Activated naive CD8-positive, alpha-beta T cell treated with anti-CD3 and anti-CD28 coated beads, Interleukin-2, amount 50 U/mL, for 16 hours (primary cell): Measurements from ENCODE around the gene KCTD5.

Source experiments
- DNase-seq: peaks from one replicate; pipeline ENCODE4 v3.0.0-alpha.2; 2020; ENCODE audit warnings: low read depth, low spot score

KCTD5 gene

DNA sequence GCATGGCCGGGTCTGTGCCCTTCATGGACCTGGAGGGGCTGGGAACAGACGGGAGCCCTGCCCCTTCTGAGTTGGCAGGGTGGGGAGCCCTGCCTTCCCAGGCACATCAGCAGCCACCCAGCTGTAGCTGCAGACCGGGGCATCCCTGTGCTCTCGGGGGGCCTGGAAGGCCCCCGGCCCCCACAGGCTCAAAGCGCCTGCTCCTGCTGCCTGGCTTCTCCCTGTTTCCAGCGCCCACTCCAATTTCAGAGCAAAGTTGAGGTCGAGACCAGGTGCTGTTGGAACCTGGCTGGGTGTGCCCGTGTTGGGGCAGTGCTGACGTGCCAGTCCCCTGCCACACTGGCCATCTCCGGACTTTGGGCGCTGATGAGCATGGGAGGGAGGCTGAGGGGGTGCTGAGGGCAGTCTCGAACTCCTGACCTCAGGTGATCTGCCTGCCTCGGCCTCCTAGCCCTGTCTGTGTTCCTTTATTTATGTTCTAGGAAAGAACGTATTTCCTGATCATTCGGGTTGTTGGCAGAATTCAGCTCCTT, 42.6 kb downstream of the KCTD5 start:
- no peak for DNase-seq

DNA sequence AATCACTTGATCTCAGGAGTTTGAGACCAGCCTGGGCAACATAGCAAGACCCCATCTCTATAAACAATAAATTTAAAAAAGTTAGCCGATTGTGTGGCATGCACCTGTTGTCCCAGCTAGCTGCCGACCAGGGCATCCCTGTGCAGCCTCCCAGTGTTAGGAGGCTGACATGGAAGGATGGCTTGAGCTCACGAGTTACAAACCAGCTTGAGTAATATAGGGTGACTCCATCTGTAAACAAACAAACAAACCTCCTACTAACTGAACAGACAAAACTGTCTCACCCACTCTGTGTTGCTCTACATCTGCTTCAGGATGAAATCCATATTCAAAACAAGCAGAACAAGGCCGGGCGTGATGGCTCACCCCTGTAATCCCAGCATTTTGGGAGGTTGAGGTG, 44.6 kb downstream of the KCTD5 start:
- DNase-seq = no peak

DNA sequence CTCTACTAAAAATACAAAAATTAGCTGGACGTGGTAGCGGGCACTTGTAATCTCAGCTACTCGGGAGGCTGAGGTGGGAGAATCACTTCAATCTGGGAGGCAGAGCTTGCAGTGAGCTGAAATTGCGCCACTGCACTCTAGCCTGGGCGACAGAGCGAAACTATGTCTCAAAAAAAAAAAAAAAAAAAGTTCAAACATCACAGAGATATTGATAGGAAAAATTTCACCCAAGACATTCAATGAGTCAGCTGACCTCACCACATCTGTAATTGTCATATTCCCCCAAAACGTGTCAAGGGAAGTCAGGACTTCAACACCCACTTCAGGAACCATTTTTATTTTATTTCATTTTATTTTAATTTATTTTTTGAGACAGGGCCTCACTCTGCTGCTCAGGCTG, 45.7 kb downstream of the KCTD5 start:
- no peak for DNase-seq

DNA sequence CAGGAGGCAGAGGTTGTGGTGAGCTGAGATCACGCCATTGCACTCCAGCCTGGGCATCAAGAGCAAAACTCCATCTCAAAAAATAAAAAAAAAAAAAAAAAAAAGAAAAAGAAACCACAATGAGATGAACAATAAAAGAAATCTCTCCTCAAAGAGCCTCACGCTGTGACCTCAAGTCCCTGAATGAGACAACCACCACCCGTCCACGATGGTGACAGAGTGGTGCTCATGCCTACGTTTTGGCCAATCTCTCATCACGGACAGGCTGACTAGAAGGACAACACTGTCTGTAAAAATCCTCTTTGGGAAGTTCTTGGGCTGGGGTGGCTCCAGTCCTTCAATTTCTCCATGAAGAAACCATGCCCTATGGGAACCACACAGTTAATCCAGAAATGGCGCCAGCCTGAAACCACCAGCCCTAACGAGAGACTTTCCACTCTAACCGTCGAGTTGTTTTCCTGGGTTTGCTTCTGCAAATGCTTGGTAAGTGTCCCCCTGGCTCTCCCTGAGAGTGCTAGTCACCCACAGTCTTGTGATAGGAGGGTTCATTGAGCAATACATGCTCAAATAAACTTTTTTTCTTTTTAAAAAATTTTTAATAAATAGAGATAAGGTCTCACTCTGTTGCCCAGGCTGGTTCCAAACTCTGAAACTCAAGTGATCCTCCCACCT, 52.7 kb downstream of the KCTD5 start:
- DNase-seq = no peak

DNA sequence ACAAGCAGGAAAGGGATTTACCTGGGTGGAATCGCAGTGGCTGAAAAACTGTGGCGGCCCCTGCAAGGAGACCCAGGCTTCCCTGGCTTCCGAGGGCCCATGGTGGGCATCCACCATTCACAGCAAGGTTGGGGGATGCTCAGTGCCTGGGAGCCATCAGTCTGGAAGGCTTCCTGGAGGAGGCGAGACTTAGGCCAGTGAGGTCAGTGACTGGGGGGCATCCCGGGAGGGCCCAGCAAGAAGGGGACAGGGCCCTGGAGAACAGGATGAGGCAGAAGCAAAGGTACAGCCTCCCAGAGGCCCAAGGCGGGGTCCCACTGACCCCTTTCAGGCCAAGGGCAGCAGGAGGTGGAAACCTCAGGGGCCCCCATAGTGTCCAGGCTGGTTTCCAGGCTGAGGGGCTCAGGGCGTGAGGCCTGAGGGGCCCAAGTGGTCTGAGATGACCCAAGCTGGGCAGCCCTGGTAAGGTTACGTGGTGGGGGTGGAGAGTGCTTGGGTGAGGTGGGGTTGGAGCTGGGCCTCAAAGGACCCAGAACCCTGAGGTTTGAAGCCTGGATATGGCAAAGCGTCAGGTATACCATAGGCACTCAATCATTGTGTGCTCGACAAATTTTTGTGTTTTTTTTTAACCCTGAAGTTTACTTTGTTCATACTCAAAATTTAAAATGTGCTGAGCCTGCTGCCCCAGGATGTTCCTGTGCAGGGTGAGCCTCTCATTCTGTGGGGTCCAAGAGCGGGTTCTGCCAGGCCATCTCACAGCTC, 54.3 kb downstream of the KCTD5 start:
- no peak for DNase-seq

DNA sequence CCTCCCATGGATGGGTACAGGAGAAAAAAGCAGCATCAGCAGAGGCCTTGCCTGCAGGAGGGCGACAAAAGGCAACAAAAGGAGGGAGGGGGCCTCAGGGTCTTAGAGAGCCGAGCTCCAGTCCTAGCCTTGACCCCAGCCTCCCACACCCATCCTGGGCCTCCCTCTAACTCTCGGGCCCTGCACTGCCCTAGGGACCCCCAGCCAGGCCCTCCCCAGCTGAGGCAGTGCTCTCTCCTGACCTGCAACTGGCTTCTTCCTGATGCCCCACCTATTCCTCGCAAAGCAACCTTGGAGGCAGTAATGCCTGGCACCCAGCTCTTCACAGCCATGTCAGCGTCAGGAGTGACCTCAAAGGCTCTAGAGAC, 54.9 kb downstream of the KCTD5 start:
- no peak for DNase-seq

DNA sequence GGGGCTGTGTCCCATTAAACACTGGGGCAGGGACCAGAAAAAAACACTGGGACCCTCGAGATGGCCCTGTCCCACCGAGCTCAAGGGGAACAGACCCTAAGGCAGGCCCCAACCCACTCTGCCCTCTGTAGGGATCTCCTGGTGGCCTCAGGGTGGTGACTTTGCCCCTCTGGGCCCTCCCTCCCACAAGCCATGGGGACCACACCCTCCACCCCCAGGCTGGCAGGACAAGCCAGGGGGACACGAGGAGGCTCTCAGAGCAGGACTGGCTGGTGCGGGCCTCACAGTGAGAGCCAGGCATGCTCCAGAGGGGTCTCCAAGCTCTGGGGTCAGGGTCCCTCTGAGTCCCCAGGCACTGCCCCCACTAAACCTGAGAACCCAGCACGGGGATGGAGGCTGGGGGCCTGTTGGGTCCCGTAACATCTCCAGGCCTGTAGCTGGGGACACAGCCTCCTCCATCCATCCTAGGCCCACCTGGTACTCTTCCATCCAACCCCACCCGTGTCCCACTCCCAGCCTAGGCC, 55.6 kb downstream of the KCTD5 start:
- no peak for DNase-seq

DNA sequence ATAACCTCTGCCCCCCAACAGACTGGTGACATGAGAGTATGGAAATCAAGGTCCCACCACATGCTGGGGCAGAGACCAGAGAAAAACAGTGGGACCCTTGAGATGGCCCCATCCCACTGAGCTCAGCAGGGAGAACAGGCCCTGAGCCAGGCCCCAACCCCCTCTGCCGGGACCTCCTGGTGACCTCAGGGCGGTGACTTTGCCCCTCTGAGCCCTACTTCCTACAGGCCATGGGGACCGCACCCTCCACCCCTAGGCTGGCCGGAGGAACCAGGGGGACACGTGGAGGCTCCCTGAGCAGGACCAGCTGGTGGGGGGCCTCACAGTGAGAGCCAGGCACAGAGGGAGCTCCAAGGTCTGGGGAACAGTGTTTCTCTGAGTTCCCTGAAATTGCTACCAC, 56.3 kb downstream of the KCTD5 start:
- DNase-seq = no peak

DNA sequence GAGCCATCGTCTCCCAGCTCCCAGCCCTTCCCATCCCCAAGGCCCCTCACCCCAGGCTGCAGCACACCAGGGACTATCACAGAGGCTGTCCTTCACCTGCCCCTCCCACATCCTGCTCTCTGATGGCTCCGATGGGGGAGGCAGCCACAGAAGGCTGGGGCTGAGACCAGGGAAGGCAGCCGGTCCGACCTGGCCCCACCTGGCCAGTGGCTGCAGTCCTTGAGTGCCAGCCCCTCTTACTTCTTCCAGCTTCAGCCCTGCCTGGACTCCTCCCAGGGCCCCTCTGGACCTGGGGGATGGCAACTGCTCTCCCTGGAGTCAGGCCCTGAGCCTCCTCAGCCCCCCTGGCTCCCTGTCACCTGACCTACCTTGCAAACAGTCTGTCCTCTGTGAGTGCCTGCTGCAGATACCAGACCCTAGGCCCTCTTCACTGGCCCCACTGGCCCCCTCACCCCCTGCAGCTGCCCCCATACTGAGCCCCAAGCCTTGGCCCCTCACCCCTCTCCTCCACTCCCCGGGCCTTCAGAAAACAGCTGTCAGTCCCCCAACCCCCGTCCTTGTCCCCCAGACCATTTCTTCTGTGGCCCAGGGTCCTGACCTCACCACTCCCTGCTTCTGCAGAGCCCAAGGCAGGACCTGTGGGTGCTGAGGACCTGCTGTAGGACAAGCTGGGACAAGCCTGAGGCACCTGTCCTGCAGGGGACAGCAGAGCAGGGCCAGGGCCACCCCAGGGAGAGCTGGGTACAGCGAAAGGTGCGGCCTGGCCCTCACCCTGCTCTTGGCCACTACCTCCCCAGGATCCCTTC, 57.5 kb downstream of the KCTD5 start:
- DNase-seq = no peak

DNA sequence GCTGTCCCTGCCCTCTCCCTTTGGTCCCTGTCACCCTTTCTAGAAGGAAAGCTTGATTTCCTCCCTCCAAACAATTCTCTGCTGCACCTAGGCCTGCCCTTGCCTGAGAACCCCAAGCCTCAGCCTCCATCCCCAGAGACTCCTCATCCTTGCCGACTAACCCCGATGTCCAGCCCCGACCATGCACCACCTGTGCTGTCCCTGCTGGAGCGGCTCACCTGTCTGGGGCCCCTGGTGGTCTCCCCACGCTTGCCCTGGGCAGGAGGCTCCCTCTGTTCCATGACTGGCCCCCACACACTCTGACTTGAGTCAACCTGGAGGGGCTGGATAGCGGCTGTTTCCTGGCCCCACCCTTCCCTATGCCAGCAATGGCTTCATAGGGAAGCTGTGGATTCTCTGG, 58.2 kb downstream of the KCTD5 start:
- DNase-seq = no peak

DNA sequence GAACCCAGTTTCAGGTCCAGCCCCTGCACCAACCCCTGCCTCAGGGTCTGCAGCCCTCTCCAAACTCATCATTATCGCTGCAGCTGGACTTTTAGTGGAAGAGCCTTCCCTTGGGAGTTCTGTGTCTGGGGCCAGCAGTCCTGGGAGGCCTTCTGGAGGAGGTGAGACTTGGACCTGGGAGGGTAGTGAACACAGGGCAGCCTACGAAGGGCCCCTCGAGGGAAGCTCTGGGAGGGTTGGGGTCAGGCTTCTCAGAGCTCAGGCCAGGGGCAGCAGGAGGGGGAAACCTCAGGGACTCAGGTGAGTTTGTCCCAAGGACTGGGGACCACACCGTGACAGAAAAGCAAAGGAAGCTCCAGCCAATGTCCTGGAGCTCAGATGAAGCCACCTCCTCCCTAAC, 58.8 kb downstream of the KCTD5 start:
- no peak for DNase-seq

DNA sequence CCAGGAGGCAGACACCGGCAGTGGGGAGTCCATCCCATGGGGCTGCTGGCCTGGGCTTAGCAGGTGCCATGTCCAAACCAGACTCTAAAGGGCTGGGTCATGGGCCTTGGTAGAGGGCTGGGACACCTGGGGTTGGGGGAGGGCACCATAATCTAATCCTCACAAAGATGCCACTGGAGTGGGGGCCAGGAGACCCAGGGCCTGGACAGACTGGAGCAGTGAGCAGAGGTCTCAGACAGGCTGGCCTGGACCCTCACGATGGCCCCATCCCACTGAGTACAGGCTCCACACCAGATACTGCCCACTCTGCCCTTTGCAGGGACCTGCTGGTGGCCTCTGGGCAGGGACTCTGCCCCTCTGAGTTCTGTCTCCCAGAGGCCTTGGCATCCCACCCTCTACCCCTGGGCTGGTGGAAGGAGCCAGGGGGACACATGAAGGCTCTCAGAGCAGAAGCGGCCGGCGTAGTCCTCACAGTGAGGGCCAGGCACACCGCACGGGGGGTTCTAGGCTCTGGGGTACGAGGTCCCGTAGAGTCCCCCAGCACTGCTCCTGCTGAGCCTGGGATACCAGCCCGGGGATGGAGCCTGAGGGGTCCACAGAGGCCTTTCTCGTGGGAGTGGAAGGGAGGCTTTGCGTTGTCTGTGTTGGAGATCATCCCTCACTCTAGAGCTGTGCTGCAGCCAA, 60.1 kb downstream of the KCTD5 start:
- DNase-seq = no peak

DNA sequence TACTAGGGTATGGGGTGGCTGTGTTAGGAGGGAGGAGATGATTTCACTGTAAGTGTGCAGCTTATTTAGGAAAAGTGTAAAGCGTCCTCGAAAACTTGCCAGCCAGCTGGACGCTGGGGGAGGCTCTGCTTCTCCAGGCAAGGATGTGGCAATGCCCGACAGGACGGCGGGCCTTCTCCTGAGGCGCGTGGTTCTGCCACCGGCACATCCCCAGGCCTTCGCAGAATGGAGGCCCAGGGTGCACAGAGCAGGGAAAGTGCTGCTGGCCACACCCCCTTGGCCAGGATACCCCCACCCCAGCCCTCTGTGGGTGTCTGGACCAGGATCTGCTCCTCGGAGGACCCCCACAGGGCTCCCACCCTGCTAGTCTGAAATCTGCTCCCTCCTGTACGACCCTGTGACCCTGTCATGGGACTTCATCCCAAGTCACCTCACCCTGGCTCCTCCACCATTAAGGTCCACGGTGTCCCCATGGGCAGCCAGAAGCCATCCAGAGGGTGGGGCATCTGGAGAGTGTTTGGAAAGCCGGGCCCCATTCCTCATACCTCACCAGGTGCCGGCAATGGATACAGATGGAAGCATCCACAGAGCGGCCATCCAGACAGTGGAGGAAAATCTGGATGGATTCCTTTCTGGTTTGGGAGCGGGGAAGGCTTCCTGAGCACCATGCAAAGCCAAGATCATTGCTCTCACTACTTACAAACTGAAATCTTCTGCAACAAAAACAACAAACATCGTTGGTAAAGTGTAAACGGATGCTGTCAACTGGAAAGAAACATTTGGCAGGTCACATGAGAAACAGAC, 60.9 kb downstream of the KCTD5 start:
- DNase-seq = no peak

DNA sequence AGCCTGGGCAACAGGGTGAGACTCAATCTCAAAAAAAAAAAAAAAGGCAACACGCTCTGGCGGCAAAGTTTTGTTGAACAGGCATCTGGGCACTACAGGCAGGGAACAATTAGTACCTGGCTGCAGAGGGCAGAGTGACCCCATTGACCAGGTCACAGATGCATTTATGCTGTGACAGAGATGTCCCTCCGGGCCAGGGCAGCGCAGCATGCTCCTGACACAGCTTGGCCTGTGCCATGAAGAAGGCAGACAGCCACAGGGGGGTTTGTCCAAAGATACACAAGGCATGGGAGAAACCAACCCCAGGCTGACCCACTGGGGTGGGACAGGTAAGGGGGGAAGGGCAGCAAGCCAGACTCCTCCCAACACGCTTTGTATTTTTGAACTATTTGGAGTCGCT, 62.4 kb downstream of the KCTD5 start:
- DNase-seq = no peak

DNA sequence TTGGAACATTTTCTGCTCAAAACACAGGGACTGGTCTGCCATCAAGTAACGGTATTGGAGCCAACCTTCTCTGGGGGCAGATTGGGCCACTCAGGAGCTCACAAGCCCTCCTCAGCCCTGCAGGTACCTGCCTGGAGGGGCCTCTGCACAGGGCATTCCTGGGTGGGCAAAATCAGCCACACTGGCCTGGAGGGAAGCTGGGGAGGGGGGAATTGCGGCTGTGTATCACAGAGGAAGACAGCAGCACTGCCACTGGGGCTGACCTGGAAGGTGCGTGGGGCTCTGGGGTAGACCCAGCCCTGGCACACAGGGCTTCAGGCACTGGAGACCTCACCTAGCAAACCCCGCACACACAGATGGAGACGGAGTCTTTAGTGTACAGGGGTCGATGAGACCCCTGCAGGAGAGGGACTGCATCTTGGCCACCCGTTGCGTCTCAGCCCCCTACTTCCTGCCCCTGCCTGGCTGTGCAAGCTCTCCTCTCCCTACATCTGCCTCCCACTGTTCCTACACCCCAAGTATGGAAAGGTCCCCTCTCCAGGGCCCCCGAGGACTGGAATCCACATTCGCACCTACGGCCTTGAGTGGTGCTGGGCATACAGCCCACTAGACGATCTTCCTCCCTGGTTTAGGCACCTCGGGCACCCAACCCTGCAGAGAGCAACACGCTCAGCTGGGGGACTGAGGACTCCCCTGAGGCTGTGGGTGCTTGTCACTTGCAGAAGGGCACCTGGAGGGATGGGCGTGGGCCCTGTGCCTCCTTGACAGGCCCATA, 63.0 kb downstream of the KCTD5 start:
- DNase-seq = no peak

DNA sequence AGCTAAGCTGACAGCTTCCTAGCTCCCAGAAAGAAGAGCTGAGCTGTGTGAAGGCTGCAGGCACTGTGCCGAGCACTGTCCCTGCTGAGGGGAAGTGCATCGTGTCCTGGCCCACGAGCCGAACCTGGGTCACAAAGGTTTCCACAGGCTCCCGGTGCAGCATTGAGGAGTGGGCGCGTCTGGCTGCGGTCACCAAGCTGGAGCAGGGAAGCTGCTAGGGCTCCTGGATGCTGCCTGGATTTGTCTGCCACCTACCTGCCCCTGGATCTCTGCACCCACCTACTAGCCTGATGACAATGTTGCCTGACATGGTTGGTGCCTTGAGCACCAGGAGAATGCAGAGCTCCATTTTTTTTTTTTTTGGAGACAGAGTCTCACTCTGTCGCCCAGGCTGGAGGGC, 63.6 kb downstream of the KCTD5 start:
- no peak for DNase-seq

DNA sequence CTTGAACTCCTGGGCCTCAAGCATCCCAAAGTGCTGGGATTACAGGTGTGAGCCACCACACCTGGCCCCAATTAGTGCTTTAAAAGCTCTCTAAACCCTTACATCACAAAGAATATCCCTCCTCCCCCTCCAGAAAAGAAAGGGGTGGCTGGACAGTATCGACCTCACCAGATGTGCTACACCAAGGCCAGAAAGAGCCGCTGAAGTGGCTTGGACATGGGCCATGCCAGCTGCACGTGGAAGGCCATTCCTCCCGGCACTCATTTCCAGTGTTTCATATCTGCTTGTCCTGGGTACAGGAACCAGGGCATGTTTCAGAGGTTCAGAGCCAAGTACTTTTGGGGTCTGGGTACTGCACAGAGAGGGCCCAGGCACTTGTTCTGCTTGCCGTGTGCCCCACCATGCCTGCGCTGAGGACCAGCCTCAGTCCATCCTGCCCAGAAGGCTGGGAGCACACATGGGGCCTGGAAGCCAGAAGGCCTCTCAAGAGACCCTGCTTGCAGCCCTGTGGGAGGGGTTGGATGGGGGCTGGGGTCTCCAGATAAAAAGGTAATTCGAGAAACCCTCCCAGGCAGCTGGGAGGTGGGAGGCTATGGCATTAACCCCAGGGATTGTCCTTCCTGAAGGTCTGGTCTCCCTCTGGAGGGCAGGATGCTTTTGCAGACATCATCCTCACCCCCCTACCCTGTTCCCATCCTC, 66.6 kb downstream of the KCTD5 start:
- DNase-seq = no peak

DNA sequence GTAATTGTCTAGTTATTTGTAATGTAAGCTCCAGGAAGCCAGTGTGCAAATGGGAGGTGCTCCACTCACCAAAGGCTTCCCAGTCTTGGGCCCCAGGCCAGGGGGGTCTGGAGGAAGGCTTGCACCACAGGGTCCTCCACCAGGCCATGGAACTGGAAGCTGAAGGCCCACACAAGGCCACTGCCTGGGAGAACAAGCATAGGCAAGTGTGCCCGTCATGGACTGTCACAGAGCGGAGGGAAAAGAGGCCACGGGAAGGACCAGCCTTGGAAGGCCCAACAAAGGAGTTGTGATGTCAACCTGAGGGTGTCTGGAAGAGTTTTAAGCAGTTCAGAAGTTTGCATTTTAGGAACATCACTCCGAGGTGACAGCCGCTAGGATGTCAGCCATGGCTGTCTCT, 67.2 kb downstream of the KCTD5 start:
- no peak for DNase-seq

DNA sequence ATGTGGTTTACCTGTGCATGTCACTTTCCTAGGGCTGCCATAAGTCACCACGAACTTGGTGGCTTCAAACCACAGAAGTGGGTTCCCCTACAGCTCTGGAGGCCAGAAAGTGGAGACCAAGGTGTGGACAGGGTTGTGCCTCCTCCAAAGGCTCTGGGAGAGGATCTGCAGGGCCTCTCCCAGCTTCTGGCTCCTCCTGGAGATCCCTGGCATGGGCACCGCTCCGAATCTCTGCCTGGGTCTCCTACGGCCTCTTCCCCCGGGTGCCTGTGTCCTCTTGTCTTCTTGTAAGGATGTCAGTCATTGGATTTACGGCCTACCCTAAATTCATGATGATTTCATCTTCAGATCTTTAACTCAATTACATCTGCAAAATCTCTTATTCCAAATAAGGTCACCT, 67.6 kb downstream of the KCTD5 start:
- no peak for DNase-seq
